HepG2 (cell line): ENCODE data around the gene WNT3A. TPM values are rescaled to one million over a fixed set of nuclear protein-coding genes. Genes with fewer than 3 reads are reported as not detected.

ENCODE experiments used
- DBP ChIP-seq: sonication (generic); formaldehyde crosslinking; IDR thresholded peaks from 2 replicates; pipeline ENCODE4 v1.4.0; 2020; ENCODE audit warnings: missing genetic modification reagents; ENCODE audit errors: not compliant biosample characterization
- DDIT3 ChIP-seq: sonication (generic); formaldehyde crosslinking; IDR thresholded peaks from 2 replicates; pipeline ENCODE4 v1.4.0; 2020; ENCODE audit warnings: mild to moderate bottlenecking, missing genetic modification reagents
- ERF ChIP-seq: IDR thresholded peaks from 2 replicates; pipeline ENCODE4 v1.6.1; 2018; ENCODE audit warnings: missing biosample characterization, missing genetic modification reagents
- HNF1B ChIP-seq: sonication (generic); formaldehyde crosslinking; IDR thresholded peaks from 2 replicates; pipeline ENCODE4 v1.5.1; 2020; ENCODE audit warnings: mild to moderate bottlenecking, moderate library complexity, missing genetic modification reagents
- HNF4G ChIP-seq, 2 experiments: sonication (generic) in 1 of 2; formaldehyde crosslinking in 1 of 2; IDR thresholded peaks; 2 replicates each; pipeline versions ENCODE4 v1.4.0 to v1.6.1; 2011 to 2020; ENCODE audit warnings: borderline replicate concordance in 2 of 2, low read depth in 2 of 2, mild to moderate bottlenecking in 2 of 2, low read length in 1 of 2, missing genetic modification reagents in 1 of 2, moderate library complexity in 1 of 2
- MAF1 ChIP-seq: sonication (generic); formaldehyde crosslinking; IDR thresholded peaks from 2 replicates; pipeline ENCODE4 v1.5.0; 2020; ENCODE audit warnings: missing genetic modification reagents, borderline replicate concordance
- NFYC ChIP-seq: IDR thresholded peaks from 2 replicates; pipeline ENCODE4 v1.6.1; 2016; ENCODE audit warnings: missing genetic modification reagents, missing compliant biosample characterization
- NONO ChIP-seq, 2 experiments: fragments of 450-650 bp in 1 of 2; sonication (generic) in 1 of 2; formaldehyde crosslinking in 1 of 2; IDR thresholded peaks in 1 of 2; conservative IDR thresholded peaks in 1 of 2; 2 replicates each; pipeline versions ENCODE4 v1.6.1 to v1.8.0; 2017 to 2022; ENCODE audit warnings: mild to moderate bottlenecking in 1 of 2, missing genetic modification reagents in 1 of 2, moderate library complexity in 1 of 2
- NPAS2 ChIP-seq: sonication (generic); formaldehyde crosslinking; IDR thresholded peaks from 2 replicates; pipeline ENCODE4 v1.8.0; 2022; ENCODE audit warnings: mild to moderate bottlenecking, missing genetic modification reagents, borderline replicate concordance
- NR2F6 ChIP-seq, 2 experiments: IDR thresholded peaks; 2 replicates each; pipeline ENCODE4 v1.6.1; 2016; ENCODE audit warnings: antibody characterized with exemption in 1 of 2, mild to moderate bottlenecking in 1 of 2
- PLRG1 ChIP-seq: fragments of 450-650 bp; conservative IDR thresholded peaks from 2 replicates; pipeline ENCODE4 v1.6.1; 2016
- RNF219 ChIP-seq: sonication (generic); formaldehyde crosslinking; IDR thresholded peaks from 2 replicates; pipeline ENCODE4 v1.5.0; 2020; ENCODE audit warnings: mild to moderate bottlenecking, missing genetic modification reagents
- SAP130 ChIP-seq: IDR thresholded peaks from 2 replicates; pipeline ENCODE4 v1.6.1; 2016; ENCODE audit warnings: low read depth
- TAF15 ChIP-seq: fragments of 200-400 bp; formaldehyde crosslinking; IDR thresholded peaks from one replicate; pipeline ENCODE4 v1.6.1; 2018; ENCODE audit warnings: mild to moderate bottlenecking, low read depth, low read length; ENCODE audit not compliant: poor library complexity, severe bottlenecking
- ZC3H4 ChIP-seq: sonication (generic); formaldehyde crosslinking; IDR thresholded peaks from 2 replicates; pipeline ENCODE4 v1.4.0; 2020; ENCODE audit warnings: missing genetic modification reagents, borderline replicate concordance
- ZNF446 ChIP-seq: sonication (generic); formaldehyde crosslinking; IDR thresholded peaks from 2 replicates; pipeline ENCODE4 v1.5.0; 2020; ENCODE audit warnings: mild to moderate bottlenecking, missing genetic modification reagents
- ZSCAN21 ChIP-seq: sonication (generic); formaldehyde crosslinking; IDR thresholded peaks from 2 replicates; pipeline ENCODE4 v1.8.0; 2022; ENCODE audit warnings: mild to moderate bottlenecking, missing genetic modification reagents, moderate library complexity, borderline replicate concordance
- polyA plus RNA-seq, 8 experiments: library from polyadenylated mRNA; depleted of rRNA in 3 of 8; stranded (reverse) in 7 of 8; unstranded in 1 of 8; fragments of >200 nt; fragmentation: Illumina TruSeq in 4 of 8; extraction: Trizol in 4 of 8; gene quantifications; 2 replicates each; pipeline versions ENCODE4 v1.2.1 to v1.2.3, GENCODE V29; 2011 to 2016; ENCODE audit warnings: low read depth in 4 of 8, missing spikeins in 1 of 8, mixed read lengths in 1 of 8; ENCODE audit not compliant: insufficient read depth in 1 of 8
- total RNA-seq, 5 experiments: library from RNA; depleted of rRNA; stranded (reverse); fragments of >200 nt; fragmentation: Illumina TruSeq; extraction: Trizol; gene quantifications; 2 replicates each; pipeline ENCODE4 v1.2.3, GENCODE V29; 2016; ENCODE audit warnings: low read depth in 1 of 5
- TF ChIP-seq, protein P1 (sequence below): sonication (generic); formaldehyde crosslinking; IDR thresholded peaks from 2 replicates; pipeline ENCODE4 v1.5.1; 2020; ENCODE audit warnings: mild to moderate bottlenecking, missing genetic modification reagents, moderate library complexity

Gene WNT3A
- total and polyA plus RNA-seq, 2 of the 13 experiments (the other 11 are each of a cell fraction or from before 2014, with no cell fraction given): not detected

DNA sequence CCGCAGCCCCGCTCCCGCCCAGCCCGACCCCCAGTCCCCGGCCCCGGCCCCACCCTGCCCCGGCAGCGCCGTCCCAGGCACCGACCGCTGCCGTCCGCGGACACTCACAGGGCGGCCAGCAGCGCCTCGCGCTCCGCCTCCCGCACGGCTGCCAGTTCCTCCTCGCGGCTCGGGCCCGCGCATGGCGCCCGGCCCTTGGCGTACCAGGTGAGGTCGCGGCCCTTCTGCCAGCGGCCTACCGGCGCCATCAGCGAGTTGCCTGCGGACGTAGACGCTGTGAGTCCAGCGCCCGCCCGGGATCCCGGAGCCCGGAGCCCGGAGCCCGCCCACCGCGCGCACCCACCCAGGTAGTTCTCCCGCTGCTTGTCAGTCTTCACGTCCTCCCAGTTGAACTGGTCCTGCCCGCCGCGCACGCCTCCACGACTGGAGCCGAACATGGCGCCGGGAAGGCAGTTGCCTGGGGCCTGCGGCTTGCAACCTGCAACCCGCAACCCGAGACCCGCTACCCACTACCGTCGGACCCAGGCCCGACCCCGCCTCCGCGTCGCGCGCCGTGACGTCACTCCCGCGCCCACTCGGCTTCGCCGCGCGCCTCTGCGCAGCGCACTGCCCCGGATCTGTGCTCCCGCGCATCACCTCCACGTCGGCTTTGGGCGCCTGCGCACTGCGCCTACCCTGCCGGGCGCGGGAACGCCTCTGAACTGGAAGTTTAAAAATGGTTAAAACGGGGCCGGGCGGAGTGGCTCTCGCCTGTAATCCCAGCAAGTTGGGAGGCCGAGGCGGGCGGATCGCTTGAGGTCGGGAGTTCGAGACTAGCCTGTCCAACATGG, 96.2 kb downstream of the WNT3A start, which contains the start of gene C1orf35 (continued):
- TF ChIP-seq NPAS2 (no peak), MAF1 (CRISPR knock-in tag) (no peak), HNF4G (IDR thresholded peaks at IDR 0.05; ENCODE audit: borderline replicate concordance, low read depth, low read length) (no peak), HNF4G (CRISPR knock-in tag; IDR thresholded peaks at IDR 0.05; ENCODE audit: borderline replicate concordance, low read depth) (peak; percentile 65), ZNF446 (CRISPR knock-in tag) (peak; percentile 43; the same call in 1 of the 2 replicates), SAP130 (peak; percentile 96), NONO (IDR thresholded peaks at IDR 0.05) (no peak), NONO (CRISPR knock-in tag; conservative IDR thresholded peaks at IDR 0.05) (peak; percentile 94), RNF219 (no peak), DBP (CRISPR knock-in tag) (no peak), DDIT3 (no peak), HNF1B (peak; percentile 44; the same call in 1 of the 2 replicates), ERF (peak; percentile 86), ZC3H4 (no peak), NFYC (peak; percentile 52; the same call in 1 of the 2 replicates), NR2F6 (IDR thresholded peaks at IDR 0.05) (no peak), NR2F6 (CRISPR knock-in tag; IDR thresholded peaks at IDR 0.05) (0 out of 2 replicates have a peak, but pooled peaks have one; percentile 62), TAF15 (no peak), ZSCAN21 (CRISPR knock-in tag) (peak; percentile 93), PLRG1 (no peak)
- TF ChIP-seq, protein P1, sequence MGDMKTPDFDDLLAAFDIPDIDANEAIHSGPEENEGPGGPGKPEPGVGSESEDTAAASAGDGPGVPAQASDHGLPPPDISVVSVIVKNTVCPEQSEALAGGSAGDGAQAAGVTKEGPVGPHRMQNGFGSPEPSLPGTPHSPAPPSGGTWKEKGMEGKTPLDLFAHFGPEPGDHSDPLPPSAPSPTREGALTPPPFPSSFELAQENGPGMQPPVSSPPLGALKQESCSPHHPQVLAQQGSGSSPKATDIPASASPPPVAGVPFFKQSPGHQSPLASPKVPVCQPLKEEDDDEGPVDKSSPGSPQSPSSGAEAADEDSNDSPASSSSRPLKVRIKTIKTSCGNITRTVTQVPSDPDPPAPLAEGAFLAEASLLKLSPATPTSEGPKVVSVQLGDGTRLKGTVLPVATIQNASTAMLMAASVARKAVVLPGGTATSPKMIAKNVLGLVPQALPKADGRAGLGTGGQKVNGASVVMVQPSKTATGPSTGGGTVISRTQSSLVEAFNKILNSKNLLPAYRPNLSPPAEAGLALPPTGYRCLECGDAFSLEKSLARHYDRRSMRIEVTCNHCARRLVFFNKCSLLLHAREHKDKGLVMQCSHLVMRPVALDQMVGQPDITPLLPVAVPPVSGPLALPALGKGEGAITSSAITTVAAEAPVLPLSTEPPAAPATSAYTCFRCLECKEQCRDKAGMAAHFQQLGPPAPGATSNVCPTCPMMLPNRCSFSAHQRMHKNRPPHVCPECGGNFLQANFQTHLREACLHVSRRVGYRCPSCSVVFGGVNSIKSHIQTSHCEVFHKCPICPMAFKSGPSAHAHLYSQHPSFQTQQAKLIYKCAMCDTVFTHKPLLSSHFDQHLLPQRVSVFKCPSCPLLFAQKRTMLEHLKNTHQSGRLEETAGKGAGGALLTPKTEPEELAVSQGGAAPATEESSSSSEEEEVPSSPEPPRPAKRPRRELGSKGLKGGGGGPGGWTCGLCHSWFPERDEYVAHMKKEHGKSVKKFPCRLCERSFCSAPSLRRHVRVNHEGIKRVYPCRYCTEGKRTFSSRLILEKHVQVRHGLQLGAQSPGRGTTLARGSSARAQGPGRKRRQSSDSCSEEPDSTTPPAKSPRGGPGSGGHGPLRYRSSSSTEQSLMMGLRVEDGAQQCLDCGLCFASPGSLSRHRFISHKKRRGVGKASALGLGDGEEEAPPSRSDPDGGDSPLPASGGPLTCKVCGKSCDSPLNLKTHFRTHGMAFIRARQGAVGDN (CRISPR knock-in tag): peak; percentile 97
